GM12801 (cell line): Measurements from ENCODE around the gene CCL5.

Source experiments
- CTCF ChIP-seq: IDR thresholded peaks from one replicate; pipeline ENCODE4 v1.5.1; 2011; ENCODE audit warnings: control low read depth; ENCODE audit not compliant: insufficient read length; ENCODE audit errors: extremely low read depth

Gene CCL5

GRCh38 chr17:35889818-35890773, 9.9 kb upstream of the CCL5 start:
- no peak for TF ChIP-seq CTCF

- no peak for TF ChIP-seq CTCF
These were observed 9.1 kb upstream of the CCL5 start for GRCh38 chr17:35889241-35889640.

GRCh38 chr17:35878361-35878760, 1.8 kb downstream of the CCL5 start:
- TF ChIP-seq CTCF: no peak

- TF ChIP-seq CTCF: no peak
These were observed 2.7 kb downstream of the CCL5 start for GRCh38 chr17:35877345-35878029.

GRCh38 chr17:35876534-35876933, 3.6 kb downstream of the CCL5 start:
- no peak for TF ChIP-seq CTCF

GRCh38 chr17:35875800-35876139, 4.4 kb downstream of the CCL5 start:
- TF ChIP-seq CTCF: no peak

GRCh38 chr17:35875072-35875799, 4.9 kb downstream of the CCL5 start:
- TF ChIP-seq CTCF: no peak
